Left kidney (tissue), 2 donors: ENCODE measurements around the gene SQOR. TPM values are rescaled to one million over a fixed set of nuclear protein-coding genes. Genes with fewer than 3 reads are reported as not detected.

ENCODE experiments used
- DNase-seq: peaks from one replicate; pipeline ENCODE4 v3.0.0-alpha.2; 2013
- polyA plus RNA-seq: library from polyadenylated mRNA; unstranded; fragments of 120-200 nt; gene quantifications from one replicate; pipeline ENCODE4 v1.2.1, GENCODE V29; 2013; ENCODE audit not compliant: insufficient read length

The SQOR gene
- polyA plus RNA-seq, 1 donor: 20.0 TPM

GRCh38 chr15:45704329-45705249, 69.8 kb downstream of the SQOR start:
- no peak for DNase-seq

GRCh38 chr15:45705510-45706473, 71.0 kb downstream of the SQOR start:
- peak; percentile 87 for DNase-seq

- DNase-seq: no peak
Observed at GRCh38 chr15:45710657-45711056, 75.8 kb downstream of the SQOR start.

- DNase-seq: peak; percentile 60
Observed at GRCh38 chr15:45714590-45715488, 80.0 kb downstream of the SQOR start.

- no peak for DNase-seq
Observed at GRCh38 chr15:45715528-45715927, 80.7 kb downstream of the SQOR start.

- DNase-seq: no peak
Observed at GRCh38 chr15:45719490-45719889, 84.7 kb downstream of the SQOR start.

GRCh38 chr15:45720183-45720582, 85.4 kb downstream of the SQOR start:
- no peak for DNase-seq

- no peak for DNase-seq
Observed at GRCh38 chr15:45728641-45729040, 93.8 kb downstream of the SQOR start.

GRCh38 chr15:45729141-45729540, 94.3 kb downstream of the SQOR start:
- DNase-seq: no peak

GRCh38 chr15:45731343-45731742, 96.5 kb downstream of the SQOR start:
- DNase-seq: no peak

GRCh38 chr15:45732662-45733061, 97.8 kb downstream of the SQOR start:
- DNase-seq: no peak

GRCh38 chr15:45734260-45734711, 99.5 kb downstream of the SQOR start:
- DNase-seq: no peak

Other genes starting within 250 kb of the SQOR start
- 11.3 TPM for gene SLC30A4, start 112.3 kb upstream of the SQOR start, polyA plus RNA-seq
- 53.3 TPM for gene BLOC1S6, start 47.6 kb upstream of the SQOR start, polyA plus RNA-seq